Bronchial smooth muscle cell (primary cell): ENCODE results near the gene NUDT4. TPM values are rescaled to one million over a fixed set of nuclear protein-coding genes. Genes with fewer than 3 reads are reported as not detected.

ENCODE experiments used
- total RNA-seq: library from RNA; depleted of rRNA; stranded (reverse); fragments of >200 nt; gene quantifications from 2 replicates; pipeline ENCODE4 v1.2.1, GENCODE V29; 2014

The NUDT4 gene
- 16.7 and 33.7 TPM in 2 replicates for total RNA-seq

DNA sequence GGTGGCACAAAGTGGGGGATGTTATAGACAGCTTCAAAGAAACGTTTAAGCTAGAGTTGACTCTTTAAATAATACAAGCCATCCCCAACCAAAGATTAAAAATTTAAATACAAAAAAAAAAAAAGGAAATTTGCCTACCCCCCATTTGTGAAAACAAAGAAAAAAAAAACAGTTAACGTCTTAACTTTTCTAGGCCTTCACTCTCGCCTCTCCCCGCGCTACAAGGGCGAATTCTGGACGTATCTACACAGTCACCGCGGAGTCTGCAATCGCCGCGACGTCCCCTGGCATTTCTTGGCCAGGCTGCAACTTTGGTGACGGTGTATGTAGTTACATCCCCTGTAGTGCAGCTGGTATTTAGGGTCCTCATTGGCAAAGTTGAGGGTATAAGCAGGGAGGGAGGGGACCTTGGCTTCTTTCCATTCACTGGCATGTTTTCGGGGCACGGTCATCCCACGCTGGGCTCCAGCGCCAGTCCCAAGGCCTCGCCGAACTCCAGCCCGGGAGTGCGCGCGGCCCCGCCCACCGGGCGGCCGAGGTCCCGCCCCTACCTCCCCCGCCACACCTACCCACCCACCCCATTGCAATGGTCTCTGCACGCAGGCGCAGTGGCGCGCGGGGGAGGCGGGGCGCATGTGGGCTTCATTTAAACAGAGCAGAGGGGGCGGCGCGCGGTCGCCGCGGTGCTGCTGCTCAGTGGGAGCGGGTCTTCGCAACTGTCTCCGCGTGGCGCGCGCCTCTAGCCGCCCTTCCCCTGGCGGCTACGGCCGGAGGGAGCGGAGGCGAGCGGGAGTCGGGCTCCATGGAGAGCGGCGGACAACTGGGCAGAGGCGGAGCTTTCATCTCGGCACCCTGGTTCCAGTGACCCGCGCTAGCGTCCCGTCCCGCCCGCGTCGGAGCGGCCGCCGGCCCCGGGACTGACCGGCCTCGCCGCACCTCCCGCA is at the start of gene NUDT4:
Gene NUDT4 (plus strand): TSS at position 674 of the 944 bp plus-strand sequence. CDS start 398 bp downstream, outside the sequence.

DNA sequence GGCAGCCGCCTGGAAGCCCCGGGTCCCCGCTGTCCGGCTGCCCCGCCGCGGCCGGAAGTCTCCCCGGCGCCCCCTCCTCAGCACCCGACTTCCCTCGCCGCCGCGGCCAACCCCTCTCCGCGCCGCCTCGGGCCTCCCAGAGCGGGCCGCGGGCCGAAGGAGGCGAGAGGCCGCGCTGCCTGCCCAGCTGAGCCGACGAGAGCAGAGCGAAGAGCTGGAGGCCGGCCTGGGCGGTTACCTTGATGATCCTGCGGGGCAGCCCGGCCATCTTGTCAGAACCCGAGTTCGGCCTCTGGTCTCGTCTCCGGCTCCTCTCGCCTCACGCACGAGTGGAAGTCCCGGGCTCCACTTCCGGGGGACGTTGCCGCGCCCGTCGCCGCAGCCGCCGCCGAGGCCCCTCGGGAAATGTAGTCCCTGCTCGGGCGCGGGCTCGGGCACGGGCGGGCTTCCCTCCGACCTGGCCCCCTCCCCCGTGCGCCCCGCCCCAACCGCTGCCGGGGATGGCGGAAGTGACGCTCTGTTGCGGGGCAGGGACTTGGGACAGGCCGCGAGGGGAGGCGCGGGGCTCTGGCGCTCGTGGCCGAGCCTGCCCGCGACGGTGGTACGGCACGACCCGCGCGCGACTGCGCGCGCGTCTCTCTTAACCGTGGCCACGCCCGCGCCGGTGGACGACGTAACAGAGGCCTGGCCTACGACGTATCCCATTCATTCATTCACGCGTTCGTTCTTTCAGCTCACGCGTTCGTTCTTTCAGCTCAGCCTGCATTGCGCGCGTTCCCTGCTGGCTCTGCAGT is 64.1 kb downstream of the NUDT4 start, which contains the start of gene UBE2N:
Gene UBE2N (minus strand): TSS at position 331 of the 794 bp plus-strand sequence. CDS start 63 bp downstream, at position 268.

Other genes with a start within 250 kb of the NUDT4 start
- 53.0 and 71.0 TPM in 2 replicates for gene UBE2N, start 64.0 kb downstream of the NUDT4 start, total RNA-seq
- gene MRPL42, start 89.6 kb downstream of the NUDT4 start, total RNA-seq, result 36.1 and 43.5 TPM in 2 replicates
- gene SOCS2, start 194.8 kb downstream of the NUDT4 start, total RNA-seq, result 5.8 and 16.7 TPM in 2 replicates